HG02588 (cell line): ENCODE data around the gene C16orf95.
"Not testable (repeated sequence)": the region's sequence is repeated elsewhere in the genome, so short reads cannot be mapped to it uniquely, and the experiment has no call there.

Source experiments
- ATAC-seq: cut with Tn5 transposase; IDR thresholded peaks from one replicate; pipeline ENCODE4 v1.9.1; 2021; ENCODE audit warnings: mild to moderate bottlenecking, moderate library complexity; ENCODE audit not compliant: unreplicated experiment

The C16orf95 gene

DNA sequence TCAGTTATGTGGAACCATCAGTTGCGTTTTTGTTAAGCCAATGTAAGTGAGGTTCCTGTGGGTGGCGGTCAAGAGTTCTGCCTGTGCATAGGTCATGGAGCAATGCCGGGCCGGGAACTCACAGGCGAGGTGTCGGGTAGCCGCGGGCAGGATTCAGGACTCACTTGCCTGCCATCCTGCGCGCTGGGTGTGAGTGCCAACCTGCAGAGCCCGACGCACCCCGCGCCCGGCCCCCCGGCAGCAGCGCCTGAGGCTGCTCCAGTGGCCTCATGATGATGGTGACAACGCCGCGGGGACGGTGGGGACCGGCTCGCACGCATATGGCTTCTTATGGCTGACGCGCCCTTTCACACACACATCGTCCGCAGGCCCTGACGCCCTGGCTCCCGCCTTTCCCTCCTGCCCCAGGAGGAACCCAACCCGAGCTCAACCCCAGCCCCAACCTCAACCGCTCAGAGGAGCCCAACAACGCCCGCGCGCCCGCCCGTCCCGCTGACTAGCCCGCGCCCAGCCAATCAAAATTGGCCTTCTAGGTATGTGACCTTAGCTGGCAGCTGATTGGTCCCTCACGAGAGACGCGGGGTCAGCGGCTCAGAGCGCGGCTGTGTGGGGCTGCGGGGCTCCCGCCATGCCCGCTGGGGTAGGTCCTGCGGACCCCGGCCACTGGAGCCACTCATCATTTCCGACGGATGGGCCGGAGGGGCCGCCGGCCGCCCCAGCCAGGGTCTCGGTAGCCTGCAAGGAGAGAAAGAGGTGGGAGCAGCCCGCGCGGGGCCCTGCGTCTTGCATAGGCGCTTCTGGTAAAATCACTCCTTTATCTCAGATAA, at the start of gene C16orf95:
TSS of gene C16orf95 (minus strand) at position 470 of the 827 bp plus-strand sequence. CDS start at position 320, 150 bp downstream.
- ATAC-seq = peak; percentile 87

DNA sequence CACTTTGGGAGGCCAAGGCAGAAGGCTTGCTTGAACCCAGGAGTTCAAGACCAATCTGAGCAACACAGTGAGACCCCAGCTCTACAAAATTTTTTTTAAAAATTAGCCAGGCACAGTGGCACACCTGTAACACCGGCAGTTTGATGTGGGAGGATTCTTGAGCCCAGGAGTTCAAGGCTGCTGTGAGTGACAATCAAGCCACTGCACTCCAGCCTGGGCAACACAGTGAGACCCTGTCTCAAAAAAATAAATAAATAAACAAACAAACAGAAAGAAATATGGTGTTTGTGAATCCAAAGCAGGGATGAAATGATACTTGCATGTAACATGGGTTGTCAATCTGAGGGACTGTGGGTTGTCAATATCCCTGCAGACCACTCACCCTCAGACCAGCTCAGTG, 49.7 kb upstream of the C16orf95 start:
- no peak for ATAC-seq

DNA sequence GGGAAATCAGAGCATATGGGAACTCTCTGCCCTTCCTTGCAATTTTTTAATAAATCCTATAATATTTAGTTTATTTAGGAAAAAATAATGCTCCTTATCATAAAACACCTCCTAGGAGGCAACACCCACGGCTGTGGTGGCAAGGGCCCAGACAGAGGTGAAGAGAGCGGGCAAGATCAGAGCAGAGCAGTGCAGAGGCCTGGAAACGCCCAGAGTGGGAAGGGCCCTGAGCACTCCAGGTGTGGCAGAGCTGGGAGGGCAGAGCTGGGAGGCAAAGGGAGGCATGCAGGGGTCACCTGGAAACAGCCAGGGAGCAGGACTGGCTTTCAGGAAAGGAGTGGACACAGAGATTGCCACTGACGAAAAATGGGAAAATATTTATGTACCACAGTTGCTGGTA, 49.1 kb upstream of the C16orf95 start:
- ATAC-seq = no peak

DNA sequence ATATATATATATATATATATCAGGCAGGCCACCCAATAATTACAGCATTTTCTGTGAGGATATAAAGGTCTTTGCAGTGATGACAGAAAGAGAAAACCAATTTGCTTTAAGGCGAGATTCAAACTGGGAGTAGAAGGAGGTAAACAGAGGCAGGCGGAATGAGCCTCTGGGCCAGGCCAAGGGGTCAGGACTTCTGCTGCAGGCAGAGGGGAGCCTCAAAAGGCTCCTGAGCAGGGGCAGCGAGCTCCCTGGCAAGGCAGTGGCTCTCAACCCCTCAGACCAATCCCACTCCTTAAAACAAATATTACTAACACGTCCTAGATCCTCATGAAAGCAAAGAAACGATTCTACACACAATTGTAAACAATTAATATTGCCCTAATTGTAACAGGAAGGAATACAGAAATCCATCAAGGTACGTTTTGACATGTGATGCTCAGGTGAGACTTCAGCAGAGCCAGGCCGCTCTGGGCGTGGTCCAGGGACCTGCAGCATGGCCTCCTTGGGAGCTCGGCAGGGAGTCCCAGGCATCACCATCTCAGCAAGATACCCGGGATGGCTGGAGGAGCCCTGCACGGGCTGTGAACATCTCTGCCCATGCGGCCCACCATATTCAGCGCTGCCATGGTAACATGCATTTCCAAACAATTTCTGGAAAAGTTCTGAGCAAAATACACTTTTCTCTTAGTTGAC, 48.0 kb upstream of the C16orf95 start:
- ATAC-seq = no peak

- no peak for ATAC-seq
Measured at GRCh38 chr16:87363771-87364455, 46.7 kb upstream of the C16orf95 start.

DNA sequence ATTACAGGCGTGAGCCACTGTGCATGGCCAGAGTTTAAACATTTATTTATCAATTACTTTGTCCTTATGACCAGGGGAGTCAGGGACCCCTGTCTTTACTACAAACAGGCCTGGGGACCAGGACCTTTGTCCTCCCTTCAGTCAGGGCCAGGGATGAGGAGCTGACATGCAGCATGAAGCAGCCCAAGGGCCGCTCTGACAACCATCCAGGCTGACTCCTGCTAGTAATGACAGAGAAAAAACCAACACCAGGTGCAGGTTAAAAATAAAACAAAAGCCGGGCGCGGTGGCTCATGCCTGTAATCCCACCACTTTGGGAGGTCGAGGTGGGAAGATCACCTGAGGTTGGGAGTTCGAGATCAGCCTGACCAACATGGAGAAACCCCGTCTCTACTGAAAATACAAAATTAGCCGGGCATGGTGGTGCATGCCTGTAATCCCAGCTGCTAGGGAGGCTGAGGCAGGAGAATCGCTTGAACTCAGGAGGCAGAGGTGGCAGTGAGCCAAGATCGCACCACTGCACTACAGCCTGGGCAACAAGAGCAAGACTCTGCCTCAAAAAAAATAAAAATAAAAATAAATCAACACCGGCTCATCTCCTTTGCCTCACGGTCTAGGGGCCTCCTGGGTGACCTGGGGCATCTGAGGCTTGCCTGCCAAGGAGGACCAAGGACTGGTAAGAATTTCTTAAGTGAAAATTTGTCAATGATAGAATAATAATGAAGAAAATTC, 45.8 kb upstream of the C16orf95 start:
- ATAC-seq = not testable (repeated sequence)

- no peak for ATAC-seq
Measured at GRCh38 chr16:87361916-87362619, 44.9 kb upstream of the C16orf95 start.

GRCh38 chr16:87360862-87361610, 43.8 kb upstream of the C16orf95 start:
- ATAC-seq = no peak

GRCh38 chr16:87359121-87359520, 41.9 kb upstream of the C16orf95 start:
- no peak for ATAC-seq

GRCh38 chr16:87358696-87359095, 41.5 kb upstream of the C16orf95 start:
- ATAC-seq = no peak

GRCh38 chr16:87358250-87358649, 41.1 kb upstream of the C16orf95 start:
- no peak for ATAC-seq

DNA sequence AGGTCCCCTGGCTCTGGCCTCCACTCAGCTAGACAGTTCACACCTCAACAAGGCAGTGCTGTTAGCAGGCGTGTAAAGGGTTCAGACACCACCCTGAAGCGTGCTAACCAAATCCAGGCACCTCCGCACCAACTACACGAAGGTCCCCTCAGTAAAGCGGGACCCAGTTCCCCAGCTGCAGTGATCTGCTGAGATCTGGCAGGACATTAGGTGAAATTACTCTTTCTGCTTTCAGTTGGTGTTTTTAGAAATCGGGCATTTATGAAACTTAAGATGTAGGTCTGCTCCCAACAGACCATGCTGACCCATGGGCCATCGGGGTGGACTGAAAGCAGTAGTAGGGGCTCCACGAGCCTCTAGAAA, 39.3 kb upstream of the C16orf95 start:
- ATAC-seq = no peak

GRCh38 chr16:87353613-87354012, 36.4 kb upstream of the C16orf95 start:
- ATAC-seq = no peak

- ATAC-seq = no peak
Measured at GRCh38 chr16:87352818-87353217, 35.6 kb upstream of the C16orf95 start.

DNA sequence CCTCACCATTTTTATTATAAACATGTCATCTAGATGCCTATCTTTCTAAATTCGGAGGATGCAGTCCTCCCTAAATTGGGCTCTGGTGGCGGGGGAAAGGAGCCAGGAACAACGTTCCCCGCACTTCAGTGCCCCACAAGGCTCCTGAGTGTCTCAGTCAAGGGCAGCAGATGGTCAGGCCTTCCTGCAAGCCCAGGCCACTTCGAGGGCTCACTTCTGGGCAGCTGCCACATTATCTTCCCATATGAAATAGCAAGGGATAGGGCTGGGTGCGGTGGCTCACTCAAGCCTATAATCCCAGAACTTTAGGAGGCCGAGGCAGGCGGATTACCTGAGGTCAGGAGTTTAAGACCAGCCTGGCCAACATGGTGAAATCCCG, 34.1 kb upstream of the C16orf95 start:
- ATAC-seq = no peak

DNA sequence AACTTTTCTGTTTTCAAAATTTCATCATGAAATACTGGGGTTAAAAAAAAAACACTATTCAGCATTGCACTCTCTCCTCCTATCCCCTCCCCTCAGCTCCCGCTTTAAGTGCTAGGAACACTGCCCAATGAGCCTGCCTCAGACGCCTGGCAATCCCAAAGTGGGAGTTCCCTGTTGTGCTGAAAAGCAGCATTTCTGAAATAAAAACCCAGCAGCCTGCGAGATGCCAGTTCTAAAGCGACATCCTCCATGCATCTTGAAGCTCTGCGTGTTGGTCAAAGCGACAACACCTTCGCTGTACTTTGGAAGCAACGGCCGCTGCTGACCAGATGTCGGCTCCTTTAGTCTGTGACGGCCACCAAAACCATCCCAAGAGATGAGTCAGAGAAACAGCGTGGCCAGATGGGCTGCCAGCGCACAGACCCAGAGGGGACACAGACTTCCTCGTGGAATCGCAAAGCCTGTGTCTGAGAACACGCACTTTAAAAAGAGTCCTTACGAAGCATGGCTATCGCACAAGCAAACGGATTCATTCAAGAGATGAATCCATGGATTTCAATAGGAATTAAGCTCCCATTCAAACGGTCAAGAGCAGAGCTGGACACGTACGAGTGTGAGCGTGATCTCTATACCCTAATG, 33.6 kb upstream of the C16orf95 start:
- ATAC-seq = no peak

DNA sequence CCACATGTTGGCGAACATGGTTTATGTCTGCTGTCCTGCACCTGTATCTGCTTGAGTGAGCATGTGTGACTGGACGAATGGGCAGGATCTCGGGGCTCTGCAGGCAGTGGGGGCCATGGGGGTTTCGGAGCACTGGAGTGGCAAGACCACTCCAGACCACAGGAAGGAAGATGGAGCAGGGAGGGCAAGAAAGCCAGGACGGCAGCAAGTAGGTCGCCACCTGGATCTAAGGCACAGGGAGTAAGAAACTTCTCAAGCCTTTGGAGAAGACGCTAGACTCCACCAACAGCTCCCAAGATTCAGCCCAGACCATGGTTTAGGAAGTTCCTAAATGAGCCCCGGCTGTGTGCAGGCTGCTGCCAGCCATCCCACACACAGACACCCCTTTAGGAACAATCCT, 32.8 kb upstream of the C16orf95 start:
- no peak for ATAC-seq

GRCh38 chr16:87348616-87349157, 31.5 kb upstream of the C16orf95 start:
- no peak for ATAC-seq
